ENCODE data around the gene CH25H.

DNA sequence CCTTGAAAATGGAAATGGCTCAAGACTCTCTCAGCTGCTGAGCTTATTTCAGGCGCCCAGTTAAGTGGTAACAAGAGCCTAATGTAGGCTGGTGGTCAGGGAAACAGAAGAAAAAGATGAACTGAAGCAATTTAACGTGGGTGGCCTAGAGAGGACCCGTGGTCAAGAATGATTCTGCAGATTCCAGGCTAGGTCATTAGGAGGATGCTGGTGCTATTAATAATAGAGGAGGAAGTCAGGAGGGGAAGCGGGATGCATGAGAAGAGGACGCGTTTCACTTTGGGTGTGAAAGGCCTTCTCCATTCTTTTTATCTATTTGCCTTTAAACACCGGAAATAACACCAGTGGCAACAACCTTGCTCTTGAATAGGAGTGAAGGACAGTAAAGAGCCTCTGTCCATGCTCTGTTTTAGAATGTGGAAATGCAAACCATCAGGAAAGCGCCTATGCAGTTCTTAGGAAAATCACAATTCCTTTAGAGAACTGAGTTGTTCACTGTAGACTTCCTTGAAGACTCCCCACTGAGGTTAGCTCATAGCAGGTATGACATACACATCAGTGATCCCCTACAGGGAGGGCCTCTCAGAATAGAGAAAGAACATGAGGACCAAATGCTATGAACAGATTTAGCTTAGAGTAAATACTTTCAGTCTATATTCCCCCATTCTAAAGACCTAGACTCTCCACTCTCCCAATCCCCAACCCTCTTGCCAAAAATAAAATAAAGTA is 35.9 kb upstream of the CH25H start:
- no peak for TF ChIP-seq CTCF (IDR thresholded peaks at IDR 0.05)
- no peak for TF ChIP-seq POLR2A (IDR thresholded peaks at IDR 0.05)

Data from prostate gland (tissue), 2 donors.